WERI-Rb-1 (cell line): ENCODE results near the gene PTPRN2.

Source experiments
- DNase-seq: peaks from one replicate; pipeline ENCODE4 v3.0.0-alpha.2; 2020
- H3K27ac ChIP-seq: fragments of 250-450 bp; sonication (Bioruptor Pico); 2 replicates; pipeline ENCODE4 v1.5.1; 2020; ENCODE audit warnings: mild to moderate bottlenecking, moderate library complexity
- H3K27me3 ChIP-seq: fragments of 250-450 bp; sonication (Bioruptor Pico); 2 replicates; pipeline ENCODE4 v1.5.1; 2021; ENCODE audit warnings: mild to moderate bottlenecking, low read depth, moderate library complexity; ENCODE audit not compliant: insufficient read depth, severe bottlenecking
- H3K36me3 ChIP-seq: fragments of 250-450 bp; sonication (Bioruptor Pico); 2 replicates; pipeline ENCODE4 v1.5.1; 2020; ENCODE audit warnings: mild to moderate bottlenecking, moderate library complexity
- H3K4me3 ChIP-seq: 2 replicates; pipeline ENCODE4 v1.5.1; 2011; ENCODE audit warnings: low read depth, mild to moderate bottlenecking, control low read depth, low read length
- H3K9me3 ChIP-seq: fragments of 250-450 bp; sonication (Bioruptor Pico); 2 replicates; pipeline ENCODE4 v1.5.1; 2021; ENCODE audit warnings: mild to moderate bottlenecking, moderate library complexity; ENCODE audit not compliant: severe bottlenecking
- TF ChIP-seq, protein P1 (sequence below): IDR thresholded peaks from 2 replicates; pipeline ENCODE4 v1.5.1; 2011; ENCODE audit warnings: low read depth, mild to moderate bottlenecking, control low read depth, inconsistent platforms, low read length

Gene PTPRN2

GRCh38 chr7:158606671-158607424 is 19.2 kb upstream of the PTPRN2 start:
- no peaks in the 10 kb centered on the region for H3K9me3 ChIP-seq
- peaks cover 21% of the 10 kb centered on the region for H3K36me3 ChIP-seq
- H3K27ac ChIP-seq, result no peak overlapping the region
- TF ChIP-seq, protein P1, sequence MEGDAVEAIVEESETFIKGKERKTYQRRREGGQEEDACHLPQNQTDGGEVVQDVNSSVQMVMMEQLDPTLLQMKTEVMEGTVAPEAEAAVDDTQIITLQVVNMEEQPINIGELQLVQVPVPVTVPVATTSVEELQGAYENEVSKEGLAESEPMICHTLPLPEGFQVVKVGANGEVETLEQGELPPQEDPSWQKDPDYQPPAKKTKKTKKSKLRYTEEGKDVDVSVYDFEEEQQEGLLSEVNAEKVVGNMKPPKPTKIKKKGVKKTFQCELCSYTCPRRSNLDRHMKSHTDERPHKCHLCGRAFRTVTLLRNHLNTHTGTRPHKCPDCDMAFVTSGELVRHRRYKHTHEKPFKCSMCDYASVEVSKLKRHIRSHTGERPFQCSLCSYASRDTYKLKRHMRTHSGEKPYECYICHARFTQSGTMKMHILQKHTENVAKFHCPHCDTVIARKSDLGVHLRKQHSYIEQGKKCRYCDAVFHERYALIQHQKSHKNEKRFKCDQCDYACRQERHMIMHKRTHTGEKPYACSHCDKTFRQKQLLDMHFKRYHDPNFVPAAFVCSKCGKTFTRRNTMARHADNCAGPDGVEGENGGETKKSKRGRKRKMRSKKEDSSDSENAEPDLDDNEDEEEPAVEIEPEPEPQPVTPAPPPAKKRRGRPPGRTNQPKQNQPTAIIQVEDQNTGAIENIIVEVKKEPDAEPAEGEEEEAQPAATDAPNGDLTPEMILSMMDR, result no peak
- DNase-seq, result no peak
- no peaks in the 10 kb centered on the region for H3K27me3 ChIP-seq
- H3K4me3 ChIP-seq, result no peak overlapping the region

DNA sequence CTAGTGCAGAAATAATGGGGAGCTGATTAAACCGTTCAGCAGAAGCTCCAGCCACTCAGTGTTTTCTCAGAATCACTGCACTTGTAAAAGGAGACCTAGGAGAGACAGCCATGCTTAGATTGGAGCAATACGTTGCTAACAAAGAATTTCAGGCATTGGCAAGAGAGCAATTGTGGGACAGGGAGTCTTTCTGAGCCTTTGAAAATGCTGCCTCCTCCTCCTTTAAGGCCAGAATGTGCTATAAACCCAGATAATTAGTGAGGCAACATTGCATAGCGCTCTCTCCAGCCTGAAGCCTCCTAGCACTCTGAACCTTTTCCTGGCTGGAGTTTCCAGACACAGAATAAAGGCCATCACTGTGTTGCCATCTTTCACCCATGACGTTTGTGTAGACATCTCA is 18.5 kb upstream of the PTPRN2 start:
- Histone ChIP-seq H3K4me3 (no peak overlapping the region), H3K27ac (no peak overlapping the region), H3K27me3 (no peaks in the 10 kb centered on the region), H3K9me3 (no peaks in the 10 kb centered on the region), H3K36me3 (peaks cover 21% of the 10 kb centered on the region)
- TF ChIP-seq, protein P1, result no peak
- DNase-seq, result no peak

DNA sequence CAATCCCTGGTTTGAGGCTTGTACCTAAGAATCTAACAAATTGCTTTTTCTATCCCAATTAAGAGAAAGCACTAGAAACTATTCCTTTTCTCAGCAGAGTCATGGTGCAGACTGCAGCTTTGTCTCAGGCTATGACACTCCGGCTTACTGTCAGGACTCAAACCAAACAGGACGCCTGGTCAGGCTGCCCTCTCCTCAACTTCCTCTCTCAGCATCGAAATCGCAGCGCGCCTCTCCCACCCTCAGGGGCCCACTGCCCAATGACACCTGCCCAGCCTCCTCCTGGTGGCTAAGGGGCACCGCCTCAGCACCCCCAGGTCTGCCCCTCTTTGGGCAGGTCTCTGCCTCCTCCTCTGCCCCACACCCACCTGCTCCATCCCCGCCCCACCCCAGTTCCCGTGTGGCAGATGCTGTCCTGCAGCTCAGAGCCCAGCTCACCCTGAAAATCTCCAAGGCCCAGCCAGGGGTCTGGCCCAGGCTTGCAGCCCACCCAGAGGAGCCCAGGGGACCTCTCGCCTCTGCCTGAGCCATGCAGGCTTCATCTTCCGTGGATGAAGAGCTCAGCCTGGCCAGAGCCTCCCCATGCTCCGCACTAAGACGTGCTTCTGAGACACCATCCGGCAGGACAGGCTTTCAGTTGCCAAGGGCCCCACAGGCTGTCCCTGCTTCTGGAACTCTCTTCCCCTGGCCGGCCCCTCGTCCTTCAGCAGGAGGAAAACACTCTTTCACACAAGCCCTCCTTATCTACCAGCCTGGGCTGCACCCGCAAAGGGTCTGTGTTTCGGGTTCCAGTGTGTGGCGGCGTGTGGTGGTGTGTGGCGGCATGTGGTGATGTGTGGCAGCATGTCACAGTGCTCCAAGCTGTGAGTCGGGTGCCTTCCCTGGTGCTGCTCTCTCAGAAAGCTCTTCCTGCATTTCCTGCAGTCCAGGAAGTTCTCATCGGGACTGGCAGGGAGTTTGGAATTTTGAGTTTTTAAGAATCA is 16.4 kb upstream of the PTPRN2 start:
- Histone ChIP-seq H3K27me3 (no peaks in the 10 kb centered on the region), H3K36me3 (peaks cover 24% of the 10 kb centered on the region), H3K27ac (no peak overlapping the region), H3K9me3 (no peaks in the 10 kb centered on the region), H3K4me3 (no peak overlapping the region)
- DNase-seq, result no peak
- TF ChIP-seq, protein P1, result no peak

DNA sequence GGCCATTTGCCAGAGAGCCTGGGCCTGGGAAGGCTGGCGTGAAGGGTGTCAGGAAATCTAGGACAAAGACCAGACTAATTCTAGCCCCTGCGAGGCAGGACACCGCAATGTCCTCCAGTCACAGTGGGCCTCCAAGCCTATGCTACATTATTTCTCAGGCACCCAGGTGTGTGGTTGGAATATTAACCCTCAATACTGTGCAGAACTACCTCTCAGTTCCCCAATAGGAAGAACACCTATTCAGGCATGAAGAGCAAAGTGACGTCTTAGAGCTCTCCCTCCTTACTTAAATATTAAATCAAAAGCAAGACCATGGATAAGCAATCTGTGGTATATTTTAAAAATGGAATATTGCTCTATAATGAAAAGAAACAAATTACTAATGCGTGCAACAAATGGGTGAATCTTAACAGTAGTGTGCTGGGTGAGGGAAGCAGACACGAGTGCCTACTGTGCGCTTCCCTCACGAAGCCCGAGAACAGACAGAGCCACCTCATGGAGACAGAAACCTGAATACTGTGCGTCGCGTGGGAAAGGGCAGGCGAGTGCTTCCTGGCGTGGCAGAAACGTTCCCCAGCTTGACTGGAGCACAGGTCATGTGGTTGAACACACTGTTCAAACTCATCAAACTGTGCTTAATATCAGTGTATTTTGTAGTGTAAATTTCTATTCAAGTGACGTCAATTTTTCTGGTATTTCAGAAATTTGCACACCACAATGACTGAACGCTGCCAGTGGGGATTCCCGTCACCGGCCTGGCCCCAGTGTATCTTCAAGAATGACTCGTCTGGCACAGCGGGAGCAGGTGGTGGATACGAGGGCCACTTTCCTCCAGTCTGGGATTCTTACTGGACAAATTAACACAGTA is 15.5 kb upstream of the PTPRN2 start:
- Histone ChIP-seq H3K27ac (no peak overlapping the region), H3K4me3 (no peak overlapping the region), H3K9me3 (no peaks in the 10 kb centered on the region), H3K36me3 (peaks cover 19% of the 10 kb centered on the region), H3K27me3 (no peaks in the 10 kb centered on the region)
- DNase-seq, result no peak
- TF ChIP-seq, protein P1, result no peak

DNA sequence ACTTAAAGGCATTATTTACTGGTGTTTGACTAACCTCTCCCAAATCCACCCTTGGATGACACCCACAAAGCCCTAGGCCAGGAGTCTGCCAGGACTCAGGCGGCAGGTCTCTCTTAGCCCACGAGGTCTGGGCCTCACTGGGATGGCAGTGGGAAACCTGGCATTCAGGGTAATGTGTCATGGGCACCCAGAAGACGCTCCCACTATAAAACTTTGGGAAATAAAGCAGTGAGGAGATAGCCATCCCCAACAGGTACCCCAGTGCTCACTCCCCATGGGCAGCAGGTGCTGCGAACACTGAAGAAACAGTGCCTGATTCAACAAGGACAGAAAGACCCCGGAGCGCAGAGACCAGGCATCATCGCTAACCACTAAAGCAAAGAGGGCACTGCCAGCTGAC is 14.4 kb upstream of the PTPRN2 start:
- no peaks in the 10 kb centered on the region for H3K27me3 ChIP-seq
- TF ChIP-seq, protein P1, result no peak

More for the DNA sequence above, 14.4 kb upstream of the PTPRN2 start:
- no peak overlapping the region for H3K4me3 ChIP-seq
- peaks cover 17% of the 10 kb centered on the region for H3K36me3 ChIP-seq
- no peaks in the 10 kb centered on the region for H3K9me3 ChIP-seq
- no peak for DNase-seq
- H3K27ac ChIP-seq, result no peak overlapping the region
